Measurements from ENCODE around the gene EEPD1. TPM values are rescaled to one million over a fixed set of nuclear protein-coding genes. Genes with fewer than 3 reads are reported as not detected.

Gene EEPD1
- total RNA-seq, 4 donors from 2014 or later, result 2.2 to 9.3 (median 6.2) TPM

DNA sequence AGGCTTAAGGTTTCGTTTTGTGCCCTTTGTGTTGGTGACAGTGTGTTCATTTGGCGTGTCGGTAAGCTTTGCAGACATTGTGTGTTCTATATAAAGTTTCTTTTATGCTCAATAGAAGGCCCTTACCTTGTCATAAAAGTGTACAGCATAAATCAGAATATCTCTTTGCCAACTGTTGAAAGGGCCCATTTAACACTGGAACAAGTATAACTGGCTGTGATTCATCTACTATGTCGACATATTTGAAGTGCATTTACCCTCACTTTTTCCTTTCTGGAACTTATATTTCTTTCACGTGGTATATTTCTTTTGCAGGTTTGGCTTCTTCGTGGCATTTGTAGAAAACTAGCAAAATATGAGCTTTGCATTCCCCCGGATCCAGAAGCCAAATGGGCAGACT, 32.7 kb downstream of the EEPD1 start:
- H3K4me1 ChIP-seq, result peaks cover 0 to 9% of the 10 kb centered on the region in 2 donors
- DNase-seq, result no peak
- TF ChIP-seq, protein P1, sequence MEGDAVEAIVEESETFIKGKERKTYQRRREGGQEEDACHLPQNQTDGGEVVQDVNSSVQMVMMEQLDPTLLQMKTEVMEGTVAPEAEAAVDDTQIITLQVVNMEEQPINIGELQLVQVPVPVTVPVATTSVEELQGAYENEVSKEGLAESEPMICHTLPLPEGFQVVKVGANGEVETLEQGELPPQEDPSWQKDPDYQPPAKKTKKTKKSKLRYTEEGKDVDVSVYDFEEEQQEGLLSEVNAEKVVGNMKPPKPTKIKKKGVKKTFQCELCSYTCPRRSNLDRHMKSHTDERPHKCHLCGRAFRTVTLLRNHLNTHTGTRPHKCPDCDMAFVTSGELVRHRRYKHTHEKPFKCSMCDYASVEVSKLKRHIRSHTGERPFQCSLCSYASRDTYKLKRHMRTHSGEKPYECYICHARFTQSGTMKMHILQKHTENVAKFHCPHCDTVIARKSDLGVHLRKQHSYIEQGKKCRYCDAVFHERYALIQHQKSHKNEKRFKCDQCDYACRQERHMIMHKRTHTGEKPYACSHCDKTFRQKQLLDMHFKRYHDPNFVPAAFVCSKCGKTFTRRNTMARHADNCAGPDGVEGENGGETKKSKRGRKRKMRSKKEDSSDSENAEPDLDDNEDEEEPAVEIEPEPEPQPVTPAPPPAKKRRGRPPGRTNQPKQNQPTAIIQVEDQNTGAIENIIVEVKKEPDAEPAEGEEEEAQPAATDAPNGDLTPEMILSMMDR (IDR thresholded peaks at IDR 0.05), result no peak
- TF ChIP-seq POLR2A (IDR thresholded peaks at IDR 0.05), result no peak
- intact Hi-C loops (cut with DNase I), result no loop called here
- no peaks in the 10 kb centered on the region for H3K36me3 ChIP-seq
- 93 to 96% methylated on average over 7 of the region's 7 CpGs for WGBS, 2 donors
- no peaks in the 10 kb centered on the region for H3K27me3 ChIP-seq
- H3K4me3 ChIP-seq (replicated peaks in 1 of 3), result no peak overlapping the region
- no peaks in the 10 kb centered on the region for H3K9me3 ChIP-seq
- H3K27ac ChIP-seq, result no peak overlapping the region

DNA sequence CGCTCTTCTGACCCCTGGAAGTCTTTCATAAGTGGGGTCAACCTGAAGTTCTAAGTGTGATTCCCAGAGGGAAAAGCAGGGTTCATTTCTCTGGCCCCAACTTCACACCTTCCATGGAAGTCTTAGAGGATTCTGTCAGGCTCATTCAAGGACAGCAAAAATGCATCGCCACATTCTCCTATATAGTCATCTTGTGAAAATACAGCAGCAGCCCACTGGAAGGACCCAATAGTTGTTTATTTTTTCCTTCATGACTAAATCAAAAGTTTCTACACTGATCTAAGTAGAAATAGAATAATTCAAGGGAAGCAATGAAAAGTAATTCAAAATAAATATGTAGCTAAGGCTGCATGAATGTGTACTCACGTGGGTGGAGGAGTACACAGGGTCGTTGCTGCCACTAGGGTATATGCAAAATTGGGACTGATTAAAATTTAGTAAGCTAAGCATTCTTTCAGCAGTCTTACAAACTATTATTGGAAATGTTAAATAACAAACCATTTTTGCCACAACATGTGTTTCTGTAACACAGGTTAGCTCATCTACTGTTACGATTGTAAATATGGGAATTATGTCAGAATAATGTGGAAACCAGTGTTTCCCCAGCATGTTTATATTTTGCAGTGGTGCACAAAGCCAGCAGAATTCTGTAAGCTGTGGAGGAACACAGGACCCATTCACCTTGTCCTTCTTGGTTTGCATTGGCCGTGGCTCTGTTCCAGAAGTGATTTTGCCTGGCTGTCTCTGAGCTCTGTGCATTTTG, 33.5 kb downstream of the EEPD1 start:
- no peaks in the 10 kb centered on the region for H3K9me3 ChIP-seq
- TF ChIP-seq, protein P1 (IDR thresholded peaks at IDR 0.05), result no peak
- no peak for TF ChIP-seq POLR2A (IDR thresholded peaks at IDR 0.05)
- peak; percentile 15 to 24 for DNase-seq
- H3K27me3 ChIP-seq, result no peaks in the 10 kb centered on the region
- intact Hi-C loops (cut with DNase I), result no loop called here
- no peak overlapping the region for H3K4me3 ChIP-seq (replicated peaks in 1 of 3)
- WGBS, 2 donors, result 74 to 79% methylated on average over 6 of the region's 6 CpGs
- peaks cover 0 to 12% of the 10 kb centered on the region in 2 donors for H3K4me1 ChIP-seq
- H3K36me3 ChIP-seq, result no peaks in the 10 kb centered on the region
- H3K27ac ChIP-seq, result no peak overlapping the region

DNA sequence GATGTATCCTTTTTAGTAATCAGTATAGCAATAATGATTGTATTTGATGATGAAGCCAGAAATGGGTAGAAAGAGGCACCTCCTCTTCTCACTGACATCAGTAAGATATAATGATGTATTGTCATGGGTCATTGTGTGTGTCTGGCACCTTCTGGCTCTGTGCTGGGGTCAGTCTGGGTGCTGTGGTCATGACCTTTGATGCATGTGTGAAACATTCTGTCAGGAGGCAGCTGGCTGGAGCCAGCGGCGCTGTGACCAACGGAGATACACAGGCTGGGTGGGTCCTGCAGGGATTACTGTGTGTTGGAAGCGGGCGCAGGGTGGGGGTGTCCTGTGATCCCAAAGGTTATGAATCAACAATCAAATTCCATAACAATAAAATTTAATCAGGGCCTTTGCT, 35.2 kb downstream of the EEPD1 start:
- Histone ChIP-seq H3K36me3 (no peaks in the 10 kb centered on the region), H3K27ac (no peak overlapping the region), H3K9me3 (no peaks in the 10 kb centered on the region), H3K4me3 (replicated peaks in 1 of 3) (no peak overlapping the region), H3K27me3 (no peaks in the 10 kb centered on the region), H3K4me1 (peaks cover 0 to 6% of the 10 kb centered on the region in 2 donors)
- WGBS, 2 donors, result 92 to 96% methylated on average over 5 of the region's 5 CpGs
- no peak for TF ChIP-seq POLR2A (IDR thresholded peaks at IDR 0.05)
- TF ChIP-seq, protein P1 (IDR thresholded peaks at IDR 0.05), result no peak
- no peak for DNase-seq
- intact Hi-C loops (cut with DNase I), result no loop called here

DNA sequence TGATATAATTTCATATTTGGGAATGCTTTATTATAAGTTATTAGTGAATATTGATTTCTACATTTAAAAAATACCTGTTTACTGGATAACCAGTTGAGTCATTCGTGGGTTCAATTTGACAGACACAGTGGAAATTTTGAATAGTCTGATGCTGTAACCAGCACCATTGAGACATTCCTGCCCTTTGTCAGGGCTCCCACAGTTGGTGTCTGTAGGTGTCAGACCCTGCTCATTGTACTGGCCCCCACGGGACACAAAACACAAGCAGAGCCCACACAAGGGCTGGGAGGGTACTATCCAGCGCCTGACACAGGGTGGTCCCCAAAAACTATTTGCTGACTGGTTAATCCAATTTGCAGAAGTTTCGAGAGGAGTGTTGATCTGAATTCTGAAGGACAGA, 35.9 kb downstream of the EEPD1 start:
- Histone ChIP-seq H3K27me3 (no peaks in the 10 kb centered on the region), H3K4me3 (replicated peaks in 1 of 3) (no peak overlapping the region), H3K27ac (no peak overlapping the region), H3K9me3 (no peaks in the 10 kb centered on the region), H3K4me1 (peaks cover 0 to 6% of the 10 kb centered on the region in 2 donors), H3K36me3 (no peaks in the 10 kb centered on the region)
- TF ChIP-seq, protein P1 (IDR thresholded peaks at IDR 0.05), result no peak
- no peak for TF ChIP-seq POLR2A (IDR thresholded peaks at IDR 0.05)
- WGBS, 2 donors, result 81 to 84% methylated on average over 4 of the region's 4 CpGs
- no peak for DNase-seq
- intact Hi-C loops (cut with DNase I), result no loop called here

DNA sequence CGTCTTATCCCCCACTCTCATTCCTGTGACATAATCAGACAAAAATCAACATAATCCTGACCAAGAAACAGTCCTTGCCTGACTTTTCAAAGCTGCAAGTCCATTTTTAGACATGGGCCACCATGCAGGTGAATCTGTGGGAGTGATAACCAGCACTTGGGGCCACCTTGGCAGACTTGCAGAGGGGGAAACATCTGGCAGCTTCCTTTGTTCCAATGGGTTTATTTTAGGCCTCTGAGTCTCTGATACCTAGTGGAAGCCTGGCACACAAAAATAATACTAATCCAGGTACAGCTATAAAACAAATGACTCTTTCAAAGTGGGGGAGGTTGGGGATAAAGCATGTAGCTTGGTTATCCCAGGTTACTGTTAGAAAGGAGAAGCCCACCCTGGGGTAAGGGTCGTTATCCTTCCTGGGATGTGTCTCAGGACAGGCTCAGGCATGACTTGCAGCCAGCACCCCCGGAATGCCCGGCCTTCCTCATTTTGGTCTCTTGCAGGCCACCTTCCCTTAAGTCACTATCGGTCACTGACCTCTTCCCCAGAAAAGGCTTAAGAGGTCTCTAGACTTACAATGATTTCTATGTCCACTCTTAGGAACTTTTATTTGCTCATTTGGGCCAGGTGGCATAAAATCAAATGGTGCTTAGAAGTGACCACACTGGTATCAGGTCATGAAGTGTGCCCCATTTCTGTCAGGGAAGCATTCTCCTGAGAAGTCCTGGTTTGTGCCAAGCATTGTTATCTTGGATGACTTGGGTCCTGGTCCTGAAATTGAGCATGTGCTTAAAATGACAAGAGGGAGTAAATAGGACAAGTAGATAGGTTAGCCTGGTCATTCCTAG, 37.6 kb downstream of the EEPD1 start:
- no peak for DNase-seq
- Histone ChIP-seq H3K36me3 (no peaks in the 10 kb centered on the region), H3K9me3 (no peaks in the 10 kb centered on the region), H3K27ac (no peak overlapping the region), H3K27me3 (no peaks in the 10 kb centered on the region), H3K4me3 (replicated peaks in 1 of 3) (no peak overlapping the region), H3K4me1 (peaks cover 0 to 6% of the 10 kb centered on the region in 2 donors)
- TF ChIP-seq, protein P1 (IDR thresholded peaks at IDR 0.05), result no peak
- no peak for TF ChIP-seq POLR2A (IDR thresholded peaks at IDR 0.05)
- WGBS, 2 donors, result 93% methylated on average over 5 of the region's 5 CpGs
- intact Hi-C loops (cut with DNase I), result no loop called here

All from thyroid gland (tissue), 4 donors.